Activated T-helper 17 cell treated with anti-CD3 and anti-CD28 coated beads, Interleukin-2, amount 50 U/mL, for 72 hours (primary cell): ENCODE data around the gene SIGLEC11. TPM values are rescaled to one million over a fixed set of nuclear protein-coding genes. Genes with fewer than 3 reads are reported as not detected.
"Not testable (repeated sequence)": the region's sequence is repeated elsewhere in the genome, so short reads cannot be mapped to it uniquely, and the experiment has no call there.

ENCODE experiments used
- ATAC-seq: fragments of 150-1000 bp; cut with Tn5 transposase; replicated peaks from 2 replicates; pipeline ENCODE4 v1.10.0; 2021; ENCODE audit warnings: mild to moderate bottlenecking, moderate library complexity
- H3K27ac Mint-ChIP-seq: one replicate; pipeline ENCODE4 v1.8.0; 2022; ENCODE audit warnings: mixed read lengths
- H3K27me3 Mint-ChIP-seq: one replicate; pipeline ENCODE4 v1.8.0; 2022; ENCODE audit warnings: mixed read lengths
- H3K36me3 Mint-ChIP-seq: one replicate; pipeline ENCODE4 v1.8.0; 2022; ENCODE audit warnings: low read depth, mild to moderate bottlenecking, mixed read lengths
- H3K4me1 Mint-ChIP-seq: one replicate; pipeline ENCODE4 v1.8.0; 2022; ENCODE audit warnings: mixed read lengths
- H3K4me3 Mint-ChIP-seq: one replicate; pipeline ENCODE4 v1.8.0; 2022; ENCODE audit warnings: mild to moderate bottlenecking, mixed read lengths
- H3K9me3 Mint-ChIP-seq: one replicate; pipeline ENCODE4 v1.8.0; 2022; ENCODE audit warnings: mixed read lengths
- total RNA-seq, 2 donors: library from RNA; stranded (reverse); gene quantifications; one replicate each; pipeline ENCODE4 v1.2.3, GENCODE V29; 2022

The SIGLEC11 gene
- total RNA-seq, 2 donors from 2014 or later, result not detected

GRCh38 chr19:49929611-49930482 is 31.1 kb downstream of the SIGLEC11 start:
- peak; percentile 83 for ATAC-seq
- no peaks in the 10 kb centered on the region for H3K9me3 Mint-ChIP-seq
- peak overlapping the region; percentile 98 for H3K27ac Mint-ChIP-seq
- no peaks in the 10 kb centered on the region for H3K27me3 Mint-ChIP-seq
- peaks cover 43% of the 10 kb centered on the region for H3K4me1 Mint-ChIP-seq
- H3K4me3 Mint-ChIP-seq, result peak overlapping the region; percentile 94
- peaks cover 66% of the 10 kb centered on the region for H3K36me3 Mint-ChIP-seq

GRCh38 chr19:49929121-49929610 is 31.8 kb downstream of the SIGLEC11 start, which contains the start of the genes ATF5 and NUP62:
TSS of gene ATF5 (plus strand) at chr19:49929205. CDS start at chr19:49930851, 1,646 bp downstream.
TSS of gene NUP62 (minus strand) at chr19:49929504. CDS start at chr19:49909807, 19,697 bp downstream.
- H3K27me3 Mint-ChIP-seq, result no peaks in the 10 kb centered on the region
- ATAC-seq, result peak; percentile 51

GRCh38 chr19:49927526-49928264 is 33.3 kb downstream of the SIGLEC11 start:
- Mint-ChIP-seq H3K27ac (peak overlapping the region; percentile 98), H3K9me3 (no peaks in the 10 kb centered on the region), H3K4me3 (peak overlapping the region; percentile 94), H3K27me3 (no peaks in the 10 kb centered on the region), H3K4me1 (peaks cover 42% of the 10 kb centered on the region), H3K36me3 (peaks cover 88% of the 10 kb centered on the region)
- ATAC-seq, result no peak

More at GRCh38 chr19:49929121-49929610, 31.8 kb downstream of the SIGLEC11 start, which contains the start of the genes ATF5 and NUP62:
- no peaks in the 10 kb centered on the region for H3K9me3 Mint-ChIP-seq
- peaks cover 73% of the 10 kb centered on the region for H3K36me3 Mint-ChIP-seq
- H3K27ac Mint-ChIP-seq, result peak within 1 kb of the TSS; percentile 98
- H3K4me3 Mint-ChIP-seq, result peak within 1 kb of the TSS; percentile 94
- H3K4me1 Mint-ChIP-seq, result peaks cover 43% of the 10 kb centered on the region

- Mint-ChIP-seq H3K36me3 (peaks cover 91% of the 10 kb centered on the region), H3K9me3 (no peaks in the 10 kb centered on the region), H3K4me3 (peak overlapping the region; percentile 94), H3K27me3 (no peaks in the 10 kb centered on the region), H3K4me1 (peaks cover 42% of the 10 kb centered on the region), H3K27ac (no peak overlapping the region)
- ATAC-seq, result no peak
These were observed 34.5 kb downstream of the SIGLEC11 start for GRCh38 chr19:49926515-49926914.

- peak overlapping the region; percentile 94 for H3K4me3 Mint-ChIP-seq
- no peaks in the 10 kb centered on the region for H3K9me3 Mint-ChIP-seq
- H3K36me3 Mint-ChIP-seq, result peaks cover 100% of the 10 kb centered on the region
- H3K27ac Mint-ChIP-seq, result peak overlapping the region; percentile 52
- no peaks in the 10 kb centered on the region for H3K27me3 Mint-ChIP-seq
- ATAC-seq, result no peak
- H3K4me1 Mint-ChIP-seq, result peaks cover 45% of the 10 kb centered on the region
These were observed 35.5 kb downstream of the SIGLEC11 start for GRCh38 chr19:49925486-49925885.

GRCh38 chr19:49924881-49925210 is 36.1 kb downstream of the SIGLEC11 start:
- Mint-ChIP-seq H3K36me3 (peaks cover 100% of the 10 kb centered on the region), H3K4me1 (peaks cover 40% of the 10 kb centered on the region), H3K4me3 (peak overlapping the region; percentile 94), H3K27ac (peak overlapping the region; percentile 41)
- not testable (repeated sequence) for H3K9me3 Mint-ChIP-seq, H3K27me3 Mint-ChIP-seq, ATAC-seq

GRCh38 chr19:49924004-49924880 is 36.7 kb downstream of the SIGLEC11 start:
- H3K9me3 Mint-ChIP-seq, result no peaks in the 10 kb centered on the region
- no peak for ATAC-seq
- peak overlapping the region; percentile 91 for H3K27ac Mint-ChIP-seq
- H3K4me3 Mint-ChIP-seq, result peak overlapping the region; percentile 94
- H3K4me1 Mint-ChIP-seq, result peaks cover 39% of the 10 kb centered on the region
- H3K27me3 Mint-ChIP-seq, result no peaks in the 10 kb centered on the region
- H3K36me3 Mint-ChIP-seq, result peaks cover 100% of the 10 kb centered on the region

GRCh38 chr19:49923055-49924003 is 37.6 kb downstream of the SIGLEC11 start:
- H3K36me3 Mint-ChIP-seq, result peaks cover 98% of the 10 kb centered on the region
- H3K27ac Mint-ChIP-seq, result peak overlapping the region; percentile 91
- H3K9me3 Mint-ChIP-seq, result no peaks in the 10 kb centered on the region
- H3K4me1 Mint-ChIP-seq, result peaks cover 36% of the 10 kb centered on the region
- peak overlapping the region; percentile 94 for H3K4me3 Mint-ChIP-seq
- peak; percentile 36 for ATAC-seq
- no peaks in the 10 kb centered on the region for H3K27me3 Mint-ChIP-seq

- Mint-ChIP-seq H3K36me3 (peaks cover 98% of the 10 kb centered on the region), H3K4me3 (peak overlapping the region; percentile 94)
These were observed 38.8 kb downstream of the SIGLEC11 start for GRCh38 chr19:49921871-49922795.

GRCh38 chr19:49920624-49921363 is 40.2 kb downstream of the SIGLEC11 start:
- peak; percentile 66 for ATAC-seq

More at GRCh38 chr19:49921871-49922795, 38.8 kb downstream of the SIGLEC11 start:
- Mint-ChIP-seq H3K4me1 (peaks cover 30% of the 10 kb centered on the region), H3K9me3 (no peaks in the 10 kb centered on the region), H3K27me3 (no peaks in the 10 kb centered on the region), H3K27ac (peak overlapping the region; percentile 91)
- peak; percentile 68 for ATAC-seq

GRCh38 chr19:49918089-49918488 is 42.9 kb downstream of the SIGLEC11 start:
- Mint-ChIP-seq H3K27ac (no peak overlapping the region), H3K4me1 (peaks cover 48% of the 10 kb centered on the region), H3K4me3 (no peak overlapping the region), H3K36me3 (peaks cover 95% of the 10 kb centered on the region), H3K9me3 (no peaks in the 10 kb centered on the region), H3K27me3 (no peaks in the 10 kb centered on the region)
- ATAC-seq, result no peak

More at GRCh38 chr19:49920624-49921363, 40.2 kb downstream of the SIGLEC11 start:
- Mint-ChIP-seq H3K27me3 (no peaks in the 10 kb centered on the region), H3K27ac (peak overlapping the region; percentile 91), H3K9me3 (no peaks in the 10 kb centered on the region), H3K4me1 (peaks cover 35% of the 10 kb centered on the region), H3K4me3 (peak overlapping the region; percentile 94), H3K36me3 (peaks cover 95% of the 10 kb centered on the region)
